Nephron progenitor cell (in vitro differentiated cells): ENCODE measurements around the gene KLB.

Source experiments
- DNase-seq: peaks from one replicate; pipeline ENCODE4 v3.0.0; 2021
- H3K27ac Mint-ChIP-seq: 2 replicates; pipeline ENCODE4 v1.8.0; 2021; ENCODE audit warnings: mild to moderate bottlenecking, moderate library complexity, mixed read lengths
- H3K27me3 Mint-ChIP-seq: 2 replicates; pipeline ENCODE4 v1.8.0; 2021; ENCODE audit warnings: mild to moderate bottlenecking, low read depth, mixed read lengths; ENCODE audit not compliant: poor library complexity
- H3K36me3 Mint-ChIP-seq: 2 replicates; pipeline ENCODE4 v1.8.0; 2021; ENCODE audit warnings: low read depth, mixed read lengths
- H3K4me1 Mint-ChIP-seq: 2 replicates; pipeline ENCODE4 v1.8.0; 2021; ENCODE audit warnings: mixed read lengths
- H3K4me3 Mint-ChIP-seq: 2 replicates; pipeline ENCODE4 v1.8.0; 2021; ENCODE audit warnings: mild to moderate bottlenecking, moderate library complexity, mixed read lengths
- H3K9me3 Mint-ChIP-seq: 2 replicates; pipeline ENCODE4 v1.8.0; 2021; ENCODE audit warnings: mild to moderate bottlenecking, moderate library complexity, mixed read lengths
- TF ChIP-seq, protein P1 (sequence below): fragments of 200-600 bp; sonication (generic); IDR thresholded peaks from 2 replicates; pipeline ENCODE4 v1.5.0; 2021; ENCODE audit warnings: antibody characterized with exemption

The KLB gene

DNA sequence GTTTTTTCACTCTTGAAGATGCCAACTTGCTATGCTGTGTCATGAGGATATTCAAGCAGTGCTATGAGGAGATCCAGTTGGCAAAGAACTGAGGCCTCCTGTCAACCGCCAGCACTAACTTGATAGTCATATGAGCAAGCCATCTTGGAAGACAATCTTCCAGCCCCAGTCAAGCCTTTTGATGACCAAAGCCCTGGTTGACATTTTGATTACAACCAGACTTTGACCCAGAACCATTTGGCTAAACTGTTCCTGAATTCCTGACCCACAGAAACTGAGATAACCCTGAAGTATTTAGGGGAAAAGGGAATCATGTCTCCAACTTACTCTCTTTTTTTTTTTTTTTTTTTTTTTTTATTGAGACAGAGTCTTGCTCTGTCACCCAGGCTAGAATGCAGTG, 87.6 kb downstream of the KLB start:
- TF ChIP-seq, protein P1, sequence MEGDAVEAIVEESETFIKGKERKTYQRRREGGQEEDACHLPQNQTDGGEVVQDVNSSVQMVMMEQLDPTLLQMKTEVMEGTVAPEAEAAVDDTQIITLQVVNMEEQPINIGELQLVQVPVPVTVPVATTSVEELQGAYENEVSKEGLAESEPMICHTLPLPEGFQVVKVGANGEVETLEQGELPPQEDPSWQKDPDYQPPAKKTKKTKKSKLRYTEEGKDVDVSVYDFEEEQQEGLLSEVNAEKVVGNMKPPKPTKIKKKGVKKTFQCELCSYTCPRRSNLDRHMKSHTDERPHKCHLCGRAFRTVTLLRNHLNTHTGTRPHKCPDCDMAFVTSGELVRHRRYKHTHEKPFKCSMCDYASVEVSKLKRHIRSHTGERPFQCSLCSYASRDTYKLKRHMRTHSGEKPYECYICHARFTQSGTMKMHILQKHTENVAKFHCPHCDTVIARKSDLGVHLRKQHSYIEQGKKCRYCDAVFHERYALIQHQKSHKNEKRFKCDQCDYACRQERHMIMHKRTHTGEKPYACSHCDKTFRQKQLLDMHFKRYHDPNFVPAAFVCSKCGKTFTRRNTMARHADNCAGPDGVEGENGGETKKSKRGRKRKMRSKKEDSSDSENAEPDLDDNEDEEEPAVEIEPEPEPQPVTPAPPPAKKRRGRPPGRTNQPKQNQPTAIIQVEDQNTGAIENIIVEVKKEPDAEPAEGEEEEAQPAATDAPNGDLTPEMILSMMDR = no peak
- Mint-ChIP-seq H3K9me3 (no peaks in the 10 kb centered on the region), H3K4me3 (no peak overlapping the region), H3K36me3 (peaks cover 13% of the 10 kb centered on the region), H3K27me3 (peaks cover 6% of the 10 kb centered on the region), H3K4me1 (no peaks in the 10 kb centered on the region), H3K27ac (no peak overlapping the region)
- no peak for DNase-seq

DNA sequence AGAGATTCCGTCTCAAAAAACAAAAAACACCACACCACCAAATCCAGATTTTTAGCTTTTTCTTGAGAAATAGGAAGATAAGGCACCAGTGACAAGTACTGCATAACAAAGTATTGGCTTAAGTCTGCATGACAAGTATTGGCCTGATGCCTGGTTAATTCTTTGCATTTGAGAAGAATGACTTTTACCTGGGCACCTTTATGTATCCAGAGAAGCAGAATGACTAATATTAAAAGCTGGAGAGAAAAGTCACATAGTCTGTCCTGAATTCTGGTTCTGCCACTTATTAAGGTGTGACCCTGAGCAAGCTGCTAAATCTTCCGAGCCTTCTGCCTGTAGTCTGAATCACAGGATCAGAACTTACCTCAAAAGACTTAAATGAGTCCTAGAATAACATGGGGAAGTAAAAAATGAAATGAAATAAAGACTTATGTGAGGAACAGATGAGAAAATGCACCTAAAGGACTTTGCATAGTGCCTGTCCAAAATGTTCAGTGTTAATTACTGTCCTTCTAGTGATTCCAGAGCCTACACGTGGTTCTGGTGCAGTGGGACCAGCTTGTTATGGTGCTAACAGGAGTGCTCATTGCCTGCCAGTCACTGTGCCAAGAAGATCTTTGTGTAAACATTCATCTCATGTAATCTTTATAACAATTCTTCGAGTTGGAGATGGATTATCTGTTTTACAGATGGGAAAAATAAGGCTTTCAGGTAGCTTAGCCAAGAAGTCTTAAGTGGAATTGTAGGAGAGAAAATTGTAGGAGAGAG, 88.9 kb downstream of the KLB start:
- TF ChIP-seq, protein P1 = no peak
- H3K4me1 Mint-ChIP-seq = no peaks in the 10 kb centered on the region
- DNase-seq = no peak
- H3K4me3 Mint-ChIP-seq = no peak overlapping the region
- peaks cover 6% of the 10 kb centered on the region for H3K27me3 Mint-ChIP-seq
- peaks cover 25% of the 10 kb centered on the region for H3K36me3 Mint-ChIP-seq
- H3K27ac Mint-ChIP-seq = no peak overlapping the region
- H3K9me3 Mint-ChIP-seq = no peaks in the 10 kb centered on the region

DNA sequence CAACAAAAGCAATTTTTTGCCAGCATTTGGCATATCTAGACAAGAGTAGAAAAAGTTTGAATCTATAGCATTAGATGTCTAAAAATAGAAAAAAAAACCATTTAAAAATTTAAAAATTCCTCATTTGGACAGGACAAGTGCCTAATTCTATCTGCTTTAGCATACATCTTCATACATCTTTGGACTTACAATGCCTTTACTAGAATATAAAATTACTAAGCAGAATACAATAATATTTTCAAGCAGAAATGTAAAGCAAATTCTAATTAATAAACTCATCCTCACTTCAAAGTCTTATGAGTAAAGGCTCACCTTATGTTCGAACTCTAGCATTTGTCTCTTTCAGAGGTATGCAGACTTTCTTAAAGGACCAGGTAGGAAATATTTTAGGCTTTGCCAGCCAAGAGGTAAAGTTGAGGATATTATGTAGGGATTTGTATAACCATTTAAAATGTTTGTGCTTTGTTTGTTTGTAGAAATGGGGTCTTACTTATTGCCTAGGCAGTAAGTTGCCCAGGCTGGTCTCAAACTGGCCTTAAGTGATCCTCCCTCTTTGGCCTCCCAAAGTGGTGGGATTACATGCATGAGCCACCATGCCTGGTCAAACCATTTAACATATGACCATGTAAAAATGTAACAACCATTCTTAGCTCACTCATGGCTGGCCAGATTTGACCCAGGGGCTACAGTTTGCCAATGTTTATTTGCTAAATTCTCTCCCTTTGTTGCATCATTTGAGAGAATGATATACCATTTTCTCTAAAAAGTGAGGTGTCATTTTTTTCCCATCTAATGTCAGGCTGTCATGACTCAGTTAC, 91.4 kb downstream of the KLB start:
- Mint-ChIP-seq H3K27ac (peak overlapping the region; percentile 25), H3K27me3 (no peaks in the 10 kb centered on the region), H3K36me3 (peaks cover 44% of the 10 kb centered on the region), H3K4me3 (no peak overlapping the region), H3K9me3 (no peaks in the 10 kb centered on the region), H3K4me1 (no peaks in the 10 kb centered on the region)
- TF ChIP-seq, protein P1 = no peak
- DNase-seq = no peak

DNA sequence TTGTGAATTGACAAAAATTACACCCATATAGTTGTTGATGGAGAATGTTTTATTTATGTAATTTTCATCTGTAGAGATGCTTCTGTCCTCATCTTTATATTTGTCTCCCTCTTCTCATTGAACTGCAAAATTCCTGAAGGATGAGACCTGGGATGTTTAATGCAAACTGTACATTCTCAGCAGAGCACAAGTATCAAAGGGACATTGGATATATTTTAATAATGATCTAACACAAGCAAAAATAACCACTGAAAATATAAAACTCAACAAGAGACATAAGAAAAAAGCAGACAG, 91.9 kb downstream of the KLB start:
- no peak overlapping the region for H3K4me3 Mint-ChIP-seq
- H3K4me1 Mint-ChIP-seq = no peaks in the 10 kb centered on the region
- H3K27me3 Mint-ChIP-seq = no peaks in the 10 kb centered on the region
- peaks cover 49% of the 10 kb centered on the region for H3K36me3 Mint-ChIP-seq
- no peaks in the 10 kb centered on the region for H3K9me3 Mint-ChIP-seq
- no peak for DNase-seq
- H3K27ac Mint-ChIP-seq = no peak overlapping the region
- TF ChIP-seq, protein P1 = no peak
